SK-MEL-5 (cell line): ENCODE results near the gene ADM5. TPM values are rescaled to one million over a fixed set of nuclear protein-coding genes. Genes with fewer than 3 reads are reported as not detected.

Source experiments
- DNase-seq: peaks from one replicate; pipeline ENCODE4 v3.0.0-alpha.2; 2016; ENCODE audit warnings: low read depth, low spot score
- in situ Hi-C: cut with HindIII; loops from 2 replicates; pipeline ENCODE4 v1.10.0; 2016; ENCODE audit warnings: low sequenced_read_pairs, high pct_unique_total_duplicates, low pct_unique_long_range_greater_than_20kb
- total RNA-seq: library from RNA; depleted of rRNA; stranded (reverse); fragments of >200 nt; shearing (Covaris generic); gene quantifications from 2 replicates; pipeline ENCODE4 v1.2.3, GENCODE V29; 2014

Gene ADM5
- total RNA-seq, 1 experiment from 2014 or later, result 0.61 TPM

DNA sequence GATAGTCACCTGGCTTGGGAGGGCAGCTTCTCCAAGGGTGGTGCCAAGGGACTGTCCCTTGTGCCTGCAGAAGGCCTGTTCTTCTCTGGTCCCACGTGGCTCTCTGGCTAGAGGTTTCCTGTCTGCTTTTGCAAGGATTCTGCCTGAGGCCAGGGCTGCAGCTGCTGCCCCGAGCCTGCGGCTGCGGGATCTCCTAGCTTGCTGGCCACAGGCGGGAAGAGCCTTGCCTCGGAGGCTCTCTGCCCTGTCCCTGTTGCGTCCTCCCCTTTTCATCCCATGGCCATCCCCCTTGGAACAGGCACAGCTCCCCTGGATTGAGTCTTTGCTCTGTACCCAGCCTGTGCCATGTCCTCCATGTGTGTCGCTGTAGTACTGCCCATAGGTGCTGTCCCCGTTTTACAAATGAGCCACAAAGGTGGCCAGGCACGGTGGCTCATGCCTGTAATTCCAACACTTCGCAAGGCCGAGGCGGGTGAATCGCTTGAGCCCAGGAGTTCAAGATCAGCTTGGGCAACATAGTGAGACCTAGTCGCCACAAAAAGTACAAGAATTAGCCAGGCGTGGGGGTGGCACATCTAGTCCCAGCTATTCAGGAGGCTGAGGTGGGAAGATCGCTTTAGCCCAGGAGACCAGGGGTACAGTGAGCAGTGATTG lies 32.8 kb upstream of the ADM5 start:
- in situ Hi-C loops, result no loop called here

DNA sequence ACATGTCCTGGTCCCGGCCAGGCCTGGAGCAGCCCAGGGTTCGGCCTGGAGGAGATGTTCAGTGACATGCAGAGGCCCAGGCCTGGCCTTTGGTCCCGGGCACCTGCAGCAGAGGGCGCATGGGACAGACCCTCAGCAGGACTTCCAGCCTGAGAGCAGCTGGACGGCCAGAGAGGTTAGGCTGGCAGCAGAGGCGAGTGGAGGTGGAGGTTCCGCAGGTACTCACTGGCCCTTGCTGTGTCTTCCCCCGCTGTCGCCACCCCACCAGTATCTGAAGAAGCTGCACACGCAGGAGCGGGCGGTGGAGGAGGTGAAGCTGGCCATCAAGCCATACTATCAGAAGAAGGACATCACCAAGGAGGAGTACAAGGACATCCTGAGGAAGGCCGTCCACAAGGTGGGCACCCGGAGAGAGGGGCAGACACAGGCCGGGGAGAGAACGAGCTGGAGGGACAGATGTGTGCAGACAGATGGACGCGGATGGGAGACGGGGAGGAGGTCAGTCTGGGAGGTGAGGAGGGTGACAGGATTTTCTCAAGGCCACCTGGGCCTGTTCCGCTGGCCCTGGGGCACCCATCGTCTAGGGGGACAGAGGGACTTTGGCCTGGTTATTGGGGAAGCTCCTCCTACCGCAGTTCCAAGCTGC lies 31.8 kb upstream of the ADM5 start:
- in situ Hi-C loops, result no loop called here

More for the DNA sequence above, 32.8 kb upstream of the ADM5 start:
- no peak for DNase-seq

DNA sequence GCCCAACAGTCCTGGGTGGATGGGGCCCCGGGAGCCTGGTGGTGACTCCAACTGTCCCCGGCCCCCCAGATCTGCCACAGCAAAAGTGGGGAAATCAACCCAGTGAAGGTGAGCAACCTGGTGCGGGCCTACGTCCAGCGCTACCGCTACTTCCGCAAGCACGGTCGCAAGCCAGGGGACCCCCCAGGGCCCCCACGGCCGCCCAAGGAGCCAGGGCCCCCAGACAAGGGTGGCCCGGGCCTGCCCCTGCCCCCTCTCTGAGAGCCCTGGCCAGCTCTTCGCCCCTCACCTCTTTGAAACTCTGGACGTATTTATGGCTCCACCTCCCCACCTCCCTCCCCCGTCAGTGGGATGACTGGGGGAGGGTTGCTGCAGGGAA lies 31.3 kb upstream of the ADM5 start:
- no peak for DNase-seq
- in situ Hi-C loops, result no loop called here

More for the DNA sequence above, 31.8 kb upstream of the ADM5 start:
- no peak for DNase-seq

DNA sequence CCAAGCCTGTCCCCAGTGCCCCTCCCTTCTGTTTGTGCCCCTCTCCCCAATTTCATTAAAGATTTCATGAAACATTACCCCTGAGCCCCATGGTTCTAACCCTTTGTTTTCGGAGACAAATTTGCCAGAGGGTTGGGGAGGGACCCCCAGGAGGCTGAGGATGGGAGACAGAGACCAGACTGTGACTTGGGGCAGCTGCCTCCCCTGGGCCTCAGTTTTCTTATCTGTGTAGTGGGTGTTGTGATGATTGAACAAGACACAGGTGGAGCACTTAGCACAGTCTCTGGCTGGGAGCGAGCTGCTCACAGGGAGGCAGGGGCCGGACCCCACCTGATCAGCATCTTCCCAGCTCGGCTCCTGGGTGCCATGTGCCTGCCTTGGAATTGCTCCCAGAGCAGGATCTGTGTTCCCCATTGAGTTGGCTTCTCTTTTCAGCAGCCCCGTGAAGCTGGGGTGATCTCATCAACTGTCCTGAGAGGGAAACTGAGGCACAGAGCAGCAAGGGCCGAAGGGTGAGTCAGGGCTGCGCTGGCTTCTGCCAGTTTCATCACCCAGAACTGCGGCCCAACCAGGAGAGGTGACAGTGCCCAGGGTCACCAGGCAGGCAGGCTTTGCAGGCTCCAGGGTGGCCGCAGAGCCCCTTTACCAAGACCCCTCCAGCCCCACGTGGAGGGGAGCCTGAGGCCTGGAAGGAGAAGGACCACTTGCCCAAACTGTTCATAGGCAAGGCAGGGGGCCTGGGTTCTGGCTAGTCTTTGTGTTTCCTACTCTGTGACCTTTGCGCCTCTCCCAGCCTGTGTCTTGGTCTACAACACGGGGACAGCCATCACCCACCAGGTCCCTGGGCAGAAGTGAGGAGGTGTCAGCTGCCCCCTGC lies 30.6 kb upstream of the ADM5 start:
- DNase-seq, result no peak
- in situ Hi-C loops, result no loop called here

DNA sequence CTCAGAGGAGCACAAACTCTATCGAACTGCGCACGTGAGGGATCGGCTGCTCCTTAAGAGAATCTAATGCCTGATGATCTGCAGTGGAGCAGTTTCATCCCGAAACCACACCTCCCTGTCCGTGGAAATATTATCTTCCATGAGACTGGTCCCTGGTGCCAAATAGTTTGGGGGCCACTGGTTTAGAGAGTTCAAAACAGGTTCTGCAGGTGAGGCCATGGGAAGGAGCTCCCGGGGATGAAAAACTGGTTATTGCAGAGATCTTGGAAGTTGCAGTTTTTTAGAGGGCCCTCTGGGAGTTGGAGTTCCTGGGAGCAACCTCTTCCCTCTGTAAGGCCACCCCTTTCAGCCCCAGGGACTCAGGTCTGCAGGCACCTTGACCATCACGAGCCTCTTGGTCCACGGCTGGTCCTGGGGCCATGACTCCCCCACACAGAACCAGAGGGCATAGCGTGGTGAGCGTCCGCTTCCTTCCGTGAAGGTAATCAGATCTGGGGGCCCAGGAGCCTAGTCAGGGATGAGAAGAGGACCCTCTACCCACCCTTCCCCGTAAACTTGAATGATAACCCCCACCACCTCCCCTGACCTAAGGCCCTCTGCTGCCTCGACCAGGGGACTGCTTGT lies 28.9 kb upstream of the ADM5 start:
- in situ Hi-C loops, result no loop called here
- DNase-seq, result no peak

DNA sequence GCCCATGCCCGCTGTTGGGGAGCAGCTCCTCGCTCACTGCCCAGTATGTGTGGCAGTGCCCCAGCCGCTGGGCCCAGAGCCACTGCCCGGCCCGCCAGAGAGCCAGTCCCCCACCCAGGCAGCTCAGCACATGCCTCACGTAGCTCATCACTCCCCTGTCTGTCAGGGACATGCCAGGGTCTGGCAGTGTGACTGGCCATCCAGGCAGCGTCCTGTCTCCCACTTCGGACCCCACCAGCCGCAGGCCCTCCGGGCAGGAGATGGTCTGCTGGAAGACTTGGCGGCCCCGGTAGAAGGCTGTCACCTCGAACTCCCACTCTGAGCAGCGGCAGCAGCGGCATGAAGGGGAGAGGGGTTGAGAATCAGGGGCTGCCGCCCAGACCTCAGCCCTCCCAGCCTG lies 27.4 kb upstream of the ADM5 start:
- no peak for DNase-seq
- in situ Hi-C loops, result no loop called here

DNA sequence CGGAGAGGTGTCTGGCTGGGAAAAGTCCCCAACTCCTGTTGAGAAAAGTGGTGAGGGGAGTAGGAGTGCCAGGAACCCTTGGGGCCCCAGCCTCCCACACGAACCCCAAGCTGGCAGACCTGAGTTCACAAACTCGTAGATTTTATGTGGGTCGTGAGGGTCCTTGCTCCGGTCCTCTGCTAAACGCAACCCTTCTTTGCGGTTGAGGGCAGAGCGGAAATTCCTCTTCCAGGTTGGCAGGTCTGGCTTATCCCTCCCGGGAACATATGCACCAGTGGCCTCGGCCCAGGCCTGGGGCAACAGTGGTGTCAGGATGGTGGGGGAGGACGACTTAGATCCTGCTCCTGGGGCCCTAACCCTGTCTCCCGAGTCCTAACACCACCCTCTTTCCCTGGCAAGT lies 26.2 kb upstream of the ADM5 start:
- in situ Hi-C loops, result no loop called here
- DNase-seq, result no peak

DNA sequence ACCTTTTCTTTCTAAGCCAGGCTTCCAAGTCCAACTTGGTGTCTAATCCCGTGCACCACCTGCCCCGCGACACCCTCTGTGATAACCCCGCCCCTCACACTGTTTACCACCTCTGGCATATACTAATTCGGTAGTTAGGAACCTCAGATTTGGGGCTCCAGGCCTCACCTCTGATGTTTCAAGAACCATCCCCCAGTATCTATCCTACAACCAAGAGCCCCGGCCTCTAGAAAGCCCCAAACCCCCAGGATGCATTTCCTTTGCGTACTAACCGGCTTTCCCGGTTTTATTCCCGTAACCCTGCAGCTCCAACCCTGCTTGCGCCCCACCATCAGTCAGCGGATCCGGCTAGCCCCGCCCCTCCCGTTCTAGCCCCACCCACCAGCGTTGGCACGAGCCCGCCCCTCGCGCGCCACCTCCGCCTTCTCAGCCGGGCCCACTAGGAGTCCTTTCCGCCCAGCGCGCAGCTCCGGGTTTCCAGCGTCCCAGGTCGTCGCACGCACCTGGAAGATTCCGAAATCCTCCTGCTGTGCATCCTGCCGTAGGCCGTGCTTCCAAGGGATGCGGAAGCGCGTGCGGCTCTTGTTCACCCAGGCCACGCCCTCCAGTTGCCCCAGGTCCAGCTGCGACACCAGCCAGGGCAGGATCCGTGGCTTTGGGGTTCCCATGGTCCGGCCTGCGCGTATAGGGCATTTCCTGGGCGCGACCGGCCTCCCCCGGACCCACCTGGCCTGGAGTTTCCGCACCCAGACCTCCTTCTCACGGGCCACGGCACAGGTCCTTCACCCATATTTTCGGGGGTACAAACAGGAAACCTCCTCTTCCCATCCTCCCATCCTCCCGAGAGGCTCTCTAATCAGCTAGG lies 25.0 kb upstream of the ADM5 start:
- DNase-seq, result peak; percentile 65
- in situ Hi-C loops, result no loop called here

DNA sequence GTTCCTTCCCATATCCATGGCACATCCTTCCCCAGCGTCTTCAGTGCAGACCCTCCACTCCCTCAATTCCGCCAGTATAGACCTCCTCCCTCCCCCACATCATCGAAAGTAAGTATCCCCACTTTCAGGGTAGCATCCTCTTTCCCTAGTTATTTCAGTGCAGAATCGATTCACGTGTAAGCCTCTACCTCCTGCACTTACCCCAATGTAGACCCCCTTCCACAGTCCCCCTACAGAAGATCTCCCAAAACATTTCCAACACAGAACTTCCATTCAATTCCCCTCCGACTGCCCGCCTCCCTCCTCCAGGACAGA lies 24.4 kb upstream of the ADM5 start:
- in situ Hi-C loops, result no loop called here
- no peak for DNase-seq

DNA sequence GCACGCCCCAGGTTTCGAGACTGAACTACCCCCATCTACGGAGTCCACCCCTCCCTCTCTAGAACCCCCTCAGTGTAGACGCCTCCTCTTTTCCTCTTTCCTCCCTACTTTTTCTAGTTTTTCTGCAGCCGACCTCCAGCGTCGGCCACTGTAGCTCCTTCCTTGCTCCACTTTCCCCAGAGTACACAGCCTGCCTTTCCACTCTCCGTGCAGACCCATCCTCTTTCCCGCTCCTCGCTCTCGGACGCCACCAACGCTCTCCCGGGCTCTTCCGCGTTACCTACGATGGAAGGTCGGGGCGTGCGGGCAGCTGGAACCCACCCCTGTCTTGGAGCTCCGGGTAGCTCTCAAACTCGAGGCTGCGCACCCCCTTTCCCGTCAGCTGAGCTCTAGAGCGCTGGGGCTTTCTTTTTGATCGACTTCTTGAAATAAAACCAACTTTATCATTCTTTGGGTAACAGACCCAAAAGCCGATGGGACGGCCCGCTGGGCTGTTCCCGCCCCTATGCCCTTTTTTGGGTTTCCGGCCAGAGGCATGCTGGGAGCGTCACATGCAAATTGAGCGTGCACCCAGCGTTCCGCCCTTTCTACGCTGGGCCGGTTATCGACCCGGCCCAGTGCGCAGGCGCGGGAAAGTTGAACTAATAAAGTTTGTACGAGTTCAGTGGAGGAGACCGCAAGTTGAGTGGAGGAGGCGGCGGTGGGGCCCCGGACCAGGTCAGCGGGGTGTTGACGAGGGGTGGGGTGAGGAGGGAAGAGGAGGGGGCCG lies 23.9 kb upstream of the ADM5 start, which contains the start of the genes BCL2L12 and IRF3:
TSS of gene BCL2L12 (plus strand) at position 583 of the 769 bp plus-strand sequence. CDS start 760 bp downstream, outside the sequence.
TSS of gene IRF3 (minus strand) at position 507 of the 769 bp plus-strand sequence. CDS start 1,019 bp downstream, outside the sequence.
- in situ Hi-C loops, result no loop called here
- DNase-seq, result peak; percentile 93

DNA sequence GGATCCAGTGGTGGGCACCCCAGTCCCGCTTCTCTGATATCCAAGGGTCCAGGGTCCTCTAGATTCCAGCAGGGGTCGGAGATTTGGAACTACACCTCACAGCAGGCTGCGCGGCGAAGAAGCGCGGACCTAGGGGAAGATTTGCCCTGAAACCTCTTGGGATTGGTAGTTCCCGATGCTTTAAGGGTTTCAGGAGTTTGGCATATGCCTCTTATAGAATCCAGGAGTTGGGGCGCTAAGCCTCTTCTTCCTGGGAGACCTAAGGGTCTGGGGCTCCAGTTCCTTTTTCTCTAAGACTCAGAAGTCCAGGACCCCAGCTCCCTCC lies 23.3 kb upstream of the ADM5 start:
- in situ Hi-C loops, result no loop called here
- no peak for DNase-seq

DNA sequence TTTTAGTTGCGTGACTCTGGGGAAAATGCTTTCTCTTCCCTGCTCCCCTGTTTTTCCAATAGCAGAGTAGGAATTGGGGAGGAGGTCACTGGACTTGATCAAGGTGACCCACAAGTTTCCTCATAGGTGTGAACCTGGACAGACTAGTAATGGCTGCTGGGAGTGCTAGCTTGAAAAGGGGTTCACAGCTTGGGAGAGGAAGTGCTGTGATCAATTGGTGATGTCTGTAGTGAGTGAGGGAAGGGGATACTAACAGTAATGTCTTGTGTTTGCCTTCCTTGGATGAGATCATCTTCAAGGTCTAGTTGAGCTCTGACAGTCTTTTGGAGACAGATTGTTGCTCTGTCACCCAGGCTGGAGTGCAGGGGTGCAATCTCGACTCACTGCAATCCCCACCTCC lies 21.9 kb upstream of the ADM5 start:
- in situ Hi-C loops, result no loop called here
- no peak for DNase-seq

DNA sequence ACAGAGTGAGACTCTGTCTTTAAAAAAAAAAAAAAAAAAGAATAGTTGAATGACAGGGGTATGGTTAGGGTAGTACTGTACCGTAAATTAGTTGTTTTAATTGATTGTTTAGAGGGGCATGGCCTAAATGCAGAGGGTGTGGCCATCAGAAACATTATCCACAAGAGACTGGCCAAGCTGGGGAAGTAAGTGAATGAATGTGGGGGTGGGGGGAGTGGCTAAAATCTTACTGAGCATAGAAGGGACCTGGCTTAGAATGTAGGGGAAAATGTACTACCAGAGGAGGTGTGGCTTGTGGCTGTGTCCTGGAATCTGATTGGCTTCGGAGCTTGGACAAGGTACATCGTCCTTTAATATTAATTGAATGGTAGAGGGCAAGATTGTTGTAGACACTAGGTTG lies 19.9 kb upstream of the ADM5 start:
- DNase-seq, result no peak

DNA sequence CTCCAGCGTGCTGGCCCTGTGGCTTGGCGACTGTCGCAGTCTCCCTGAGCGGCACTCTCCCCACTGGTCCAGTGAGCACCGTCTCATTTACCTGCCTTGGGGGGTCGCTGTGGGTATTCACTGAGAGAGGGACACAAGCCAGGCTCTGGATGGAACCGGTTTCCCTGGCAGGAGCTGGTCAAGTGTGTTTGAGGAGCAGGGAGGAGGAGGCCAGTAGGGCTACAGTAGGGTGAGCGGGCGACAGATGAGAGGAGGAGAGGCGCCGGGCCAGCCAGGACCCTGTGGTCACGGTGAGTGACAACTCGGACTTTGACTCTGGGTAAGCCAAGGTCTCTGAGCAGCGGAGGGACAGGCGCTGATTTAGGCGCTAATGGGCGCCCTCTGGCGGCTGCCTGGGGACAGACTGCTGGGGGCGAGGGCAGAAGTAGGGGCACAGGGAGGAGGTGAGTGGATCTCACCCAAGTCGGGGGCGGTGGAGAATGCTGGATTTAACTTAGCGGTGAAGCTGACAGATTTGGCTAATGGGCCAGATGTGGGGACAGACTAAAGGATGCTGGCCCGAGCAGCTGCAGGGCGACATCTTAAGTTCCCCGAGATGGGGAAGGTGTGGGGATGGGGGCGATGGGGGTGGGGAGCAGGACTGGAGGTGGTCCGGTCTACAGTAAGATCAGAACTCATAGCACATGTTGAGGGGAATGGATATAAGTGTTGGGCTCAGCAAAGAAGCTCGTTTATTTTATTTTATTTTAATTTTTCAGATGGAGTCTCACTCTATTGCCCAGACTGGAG lies 17.1 kb upstream of the ADM5 start:
- peak; percentile 73 for DNase-seq
- in situ Hi-C loops, result no loop called here

More for the DNA sequence above, 19.9 kb upstream of the ADM5 start:
- in situ Hi-C loops, result no loop called here

DNA sequence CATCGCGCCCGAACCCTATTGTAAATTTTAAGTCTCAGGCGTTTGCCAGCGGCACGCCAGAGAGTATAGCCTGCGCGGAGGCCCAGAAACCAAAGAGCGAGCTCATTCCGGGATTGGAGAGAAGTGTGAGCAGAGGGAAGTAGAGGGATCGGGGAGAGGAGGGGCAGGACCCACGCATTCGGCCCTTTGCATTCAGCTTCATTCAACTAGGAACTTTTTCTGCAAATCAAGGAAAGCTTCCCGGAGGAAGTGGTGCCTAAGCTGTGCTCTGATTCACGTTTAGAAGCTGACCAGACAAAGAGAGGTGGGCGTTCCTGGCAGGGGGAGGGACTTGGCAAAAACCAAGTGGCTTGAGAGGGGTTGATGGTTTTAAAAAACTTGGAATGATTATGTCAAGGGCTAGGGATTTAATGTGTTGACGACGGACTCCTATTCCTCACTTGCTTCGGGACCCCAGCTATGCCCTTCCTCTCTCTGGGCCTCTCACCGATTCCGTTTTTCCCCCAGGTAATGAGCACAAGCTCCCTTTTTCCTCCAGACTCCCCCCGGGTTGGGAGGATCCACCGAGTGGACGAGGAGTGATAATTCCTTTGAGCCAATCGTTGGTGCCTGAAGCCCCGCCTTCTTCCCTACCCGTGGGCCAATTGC lies 13.1 kb upstream of the ADM5 start:
- DNase-seq, result peak; percentile 84
- in situ Hi-C loops, result no loop called here
